RPMI7951 (cell line): ENCODE measurements around the gene NSG2. TPM values are rescaled to one million over a fixed set of nuclear protein-coding genes. Genes with fewer than 3 reads are reported as not detected.

Experiments
- DNase-seq: peaks from one replicate; pipeline ENCODE4 v3.0.0-alpha.2; 2012; ENCODE audit warnings: low read depth
- total RNA-seq: library from RNA; depleted of rRNA; stranded (reverse); fragments of >200 nt; shearing (Covaris generic); gene quantifications from 2 replicates; pipeline ENCODE4 v1.2.3, GENCODE V29; 2014; rRNA removed

Gene NSG2
- total RNA-seq = not detected in 2 replicates

DNA sequence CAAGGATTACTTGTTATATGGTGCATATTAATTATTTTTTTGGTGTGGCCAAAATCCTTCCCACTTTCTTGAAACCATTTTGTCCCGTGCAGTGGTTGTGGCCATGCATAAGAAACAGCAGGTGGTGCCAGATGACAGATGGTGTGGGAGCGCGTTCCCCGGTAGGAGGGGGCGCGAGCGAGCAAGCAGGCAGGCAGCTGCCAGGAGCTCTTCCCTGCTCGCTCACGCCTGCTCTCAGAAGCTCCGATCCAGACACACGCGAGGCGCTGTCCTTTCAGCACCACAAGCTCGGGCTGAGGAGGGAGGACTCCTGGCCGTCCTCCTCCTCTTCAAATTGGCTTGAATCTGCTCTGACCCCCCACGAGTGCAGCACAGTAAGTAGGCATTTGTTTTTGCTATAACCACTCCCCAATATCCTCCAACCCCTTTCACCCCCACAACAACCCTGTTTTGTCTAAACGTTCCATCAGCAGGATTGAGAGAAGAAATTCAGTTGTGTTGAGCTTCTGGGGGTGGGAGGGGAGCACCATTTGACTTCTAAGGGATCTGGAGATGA, at the start of gene NSG2:
Gene NSG2, plus strand, starts transcription at position 237 of the 556 bp plus-strand sequence. CDS start 1,050 bp downstream, outside the sequence.
- peak; percentile 88 for DNase-seq

DNA sequence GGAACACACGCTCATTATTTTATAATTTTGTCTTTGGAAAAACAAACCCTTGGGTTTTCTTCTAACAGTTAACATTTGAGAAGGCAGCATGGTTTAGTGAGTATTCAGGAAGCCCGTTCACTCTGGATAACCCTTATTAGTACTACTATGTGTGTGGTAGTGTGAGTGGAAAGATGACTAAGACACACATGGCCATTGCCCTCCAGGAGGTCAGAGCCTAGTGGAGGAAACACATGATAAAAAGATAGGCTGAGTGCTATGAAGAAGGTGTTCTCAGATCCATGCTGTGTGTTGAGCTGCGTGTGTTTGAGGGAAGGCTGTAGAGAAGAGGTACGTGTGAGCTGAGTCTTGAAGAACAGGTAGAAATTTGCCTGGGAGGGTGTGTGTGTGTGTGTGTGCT, 48.2 kb upstream of the NSG2 start:
- peak; percentile 15 for DNase-seq

DNA sequence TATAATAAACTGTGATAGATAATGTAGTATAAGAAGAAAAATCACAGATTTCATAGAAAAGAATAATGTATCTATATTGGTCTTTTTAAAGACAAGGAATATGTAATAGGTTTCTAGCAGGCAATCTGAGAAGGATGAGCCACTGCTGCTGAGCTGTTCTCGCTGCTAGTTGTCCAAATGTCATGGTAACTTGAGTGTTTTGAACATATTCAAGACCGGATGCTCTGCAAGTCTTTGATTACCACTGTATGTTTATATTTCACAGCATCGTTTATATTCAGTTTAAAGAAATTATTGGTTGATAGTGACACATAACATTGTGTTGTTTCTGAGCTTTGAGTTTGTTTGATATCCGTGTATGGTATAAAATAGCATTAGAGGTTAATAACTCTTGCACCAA, 47.0 kb upstream of the NSG2 start:
- no peak for DNase-seq

DNA sequence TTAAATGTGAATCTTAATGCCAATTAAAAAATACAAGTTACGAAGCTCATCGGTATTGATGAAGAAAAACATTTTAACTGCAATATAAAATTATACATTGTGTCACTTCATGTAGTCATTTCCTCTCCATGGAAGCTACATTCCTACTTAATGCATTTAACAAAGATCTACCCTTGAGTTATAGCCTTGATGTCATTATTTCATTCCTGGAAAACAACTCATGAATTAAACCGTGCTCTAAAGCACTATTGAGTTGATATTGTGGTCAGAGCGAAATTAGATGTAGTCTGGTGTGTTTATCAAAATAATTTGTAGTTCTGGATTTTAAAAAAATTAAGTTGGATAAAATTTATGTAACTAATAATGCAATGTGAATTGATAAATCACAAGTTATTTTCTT, 45.4 kb upstream of the NSG2 start:
- no peak for DNase-seq

DNA sequence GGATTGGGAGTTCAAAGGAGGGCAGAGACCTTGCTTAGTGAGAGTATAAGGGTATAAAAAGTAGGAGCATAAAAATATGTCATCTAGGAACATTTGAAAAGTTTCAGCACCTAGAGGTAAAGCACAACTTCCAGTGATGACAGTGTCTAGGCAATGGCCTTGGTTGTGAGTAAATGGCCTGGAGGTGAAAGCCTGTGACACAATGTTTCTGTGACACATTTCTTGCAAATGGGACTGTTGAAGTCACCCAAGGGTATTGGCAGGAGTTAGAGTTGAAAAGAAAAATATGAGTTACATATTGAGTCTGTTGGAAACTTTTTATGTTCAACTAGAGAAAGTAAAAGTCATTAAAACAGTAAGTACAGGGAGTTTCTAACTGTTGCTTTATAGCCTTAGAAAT, 41.7 kb upstream of the NSG2 start:
- no peak for DNase-seq

DNA sequence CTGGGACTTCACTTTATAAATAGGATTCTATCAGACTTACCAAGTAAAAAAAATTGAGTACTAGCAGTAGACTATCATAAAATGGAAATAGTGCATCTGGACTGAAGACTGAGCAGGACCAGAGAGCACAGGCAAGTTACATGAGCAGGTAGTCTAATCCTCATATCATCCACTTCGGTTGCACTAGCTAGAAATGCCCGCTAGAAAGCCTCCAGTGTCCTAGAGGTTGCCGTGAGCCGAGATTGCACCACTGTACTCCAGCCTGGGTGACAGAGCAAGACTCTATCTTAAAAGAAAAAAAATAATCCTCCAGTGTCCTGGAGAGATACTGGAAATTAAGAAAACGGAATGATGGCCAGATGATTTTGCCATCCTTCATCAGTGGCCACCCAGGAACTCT, 36.6 kb upstream of the NSG2 start:
- DNase-seq = no peak

DNA sequence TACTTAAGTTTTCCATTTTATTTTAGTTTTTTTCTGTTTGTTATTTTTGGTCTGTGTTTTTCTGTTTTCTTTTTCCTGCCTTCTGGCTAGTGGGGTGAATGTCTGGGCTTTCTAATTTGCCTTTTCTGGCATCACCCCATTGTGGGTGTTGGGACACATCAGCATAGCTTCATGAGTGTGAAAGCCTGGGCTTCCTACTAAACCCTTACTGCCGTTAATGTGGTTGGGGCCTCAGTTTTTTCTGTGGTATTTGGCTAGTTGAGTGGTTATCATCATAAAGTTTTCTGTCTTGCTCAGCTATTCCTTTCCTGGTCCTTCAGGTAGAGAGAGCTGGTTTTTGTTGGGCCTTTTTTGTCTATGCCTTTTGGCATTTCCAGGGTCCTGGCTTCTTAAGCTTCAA, 35.1 kb upstream of the NSG2 start:
- DNase-seq = no peak

DNA sequence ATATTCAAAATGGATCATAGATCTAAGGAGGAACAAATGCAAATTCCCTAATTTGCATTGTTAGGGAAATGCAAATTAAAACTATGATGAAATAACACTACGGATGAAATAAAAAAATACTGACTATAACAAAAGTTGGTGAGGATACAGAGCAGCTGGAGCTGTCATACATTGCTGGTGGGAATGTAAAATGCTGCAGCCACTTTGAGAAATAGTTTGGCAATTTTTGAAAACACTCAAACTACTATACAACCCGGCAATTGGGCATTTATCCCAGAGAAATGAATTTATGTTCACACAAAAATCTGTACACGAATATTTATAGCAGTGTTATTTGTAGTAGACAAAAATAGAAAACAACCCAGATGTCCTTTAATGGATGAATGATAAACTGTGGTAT, 34.1 kb upstream of the NSG2 start:
- no peak for DNase-seq

DNA sequence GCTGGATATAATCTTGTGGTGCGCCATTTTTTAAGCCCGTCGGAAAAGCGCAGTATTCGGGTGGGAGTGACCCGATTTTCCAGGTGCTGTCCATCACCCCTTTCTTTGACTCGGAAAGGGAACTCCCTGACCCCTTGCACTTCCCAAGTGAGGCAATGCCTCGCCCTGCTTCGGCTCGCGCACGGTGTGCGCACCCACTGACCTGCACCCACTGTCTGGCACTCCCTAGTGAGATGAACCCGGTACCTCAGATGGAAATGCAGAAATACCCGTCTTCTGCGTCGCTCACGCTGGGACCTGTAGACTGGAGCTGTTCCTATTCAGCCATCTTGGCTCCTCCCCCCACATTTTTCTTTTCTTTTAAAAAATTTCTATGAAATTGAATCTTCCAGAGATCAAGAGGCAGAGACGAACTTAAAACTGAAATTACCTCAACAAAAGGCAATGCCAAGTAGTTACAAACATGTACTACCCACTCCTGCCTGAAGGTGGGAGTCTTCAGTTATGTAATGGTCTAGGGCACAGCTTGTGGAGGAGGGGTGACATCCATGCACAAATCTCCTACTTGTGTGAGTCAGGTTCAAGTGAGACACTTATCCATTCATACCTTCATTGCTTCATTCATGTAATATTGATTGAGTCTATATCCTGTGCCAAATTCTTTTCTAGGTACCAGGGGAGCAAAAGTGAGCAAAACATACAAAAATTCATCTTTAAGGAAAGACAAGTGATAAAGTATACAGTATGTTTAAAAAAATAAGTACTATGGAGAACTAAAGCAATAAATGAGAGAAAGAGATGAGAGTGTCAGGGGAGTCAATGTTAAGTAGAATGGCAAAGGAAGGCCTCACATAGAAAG, 25.2 kb upstream of the NSG2 start:
- peak; percentile 56 for DNase-seq

DNA sequence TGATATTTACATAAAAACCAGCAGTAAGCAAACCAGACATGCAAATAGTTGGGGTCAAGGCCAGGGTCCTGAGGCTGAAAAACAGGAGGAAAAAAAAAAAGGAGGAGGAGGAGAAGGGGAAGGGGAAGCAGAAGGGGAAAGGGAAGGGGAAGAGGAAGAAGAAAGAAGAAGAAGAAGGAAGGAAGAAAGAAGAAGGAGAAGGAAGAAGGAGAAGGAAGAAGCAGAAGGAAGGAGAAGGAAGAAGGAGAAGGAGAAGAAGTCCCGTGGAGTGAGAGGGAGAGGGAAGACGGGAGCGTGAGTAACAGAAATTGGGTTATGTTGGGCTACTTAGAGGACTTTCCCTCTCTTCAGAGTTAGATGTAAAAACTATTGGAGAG, 24.6 kb upstream of the NSG2 start:
- DNase-seq = no peak

DNA sequence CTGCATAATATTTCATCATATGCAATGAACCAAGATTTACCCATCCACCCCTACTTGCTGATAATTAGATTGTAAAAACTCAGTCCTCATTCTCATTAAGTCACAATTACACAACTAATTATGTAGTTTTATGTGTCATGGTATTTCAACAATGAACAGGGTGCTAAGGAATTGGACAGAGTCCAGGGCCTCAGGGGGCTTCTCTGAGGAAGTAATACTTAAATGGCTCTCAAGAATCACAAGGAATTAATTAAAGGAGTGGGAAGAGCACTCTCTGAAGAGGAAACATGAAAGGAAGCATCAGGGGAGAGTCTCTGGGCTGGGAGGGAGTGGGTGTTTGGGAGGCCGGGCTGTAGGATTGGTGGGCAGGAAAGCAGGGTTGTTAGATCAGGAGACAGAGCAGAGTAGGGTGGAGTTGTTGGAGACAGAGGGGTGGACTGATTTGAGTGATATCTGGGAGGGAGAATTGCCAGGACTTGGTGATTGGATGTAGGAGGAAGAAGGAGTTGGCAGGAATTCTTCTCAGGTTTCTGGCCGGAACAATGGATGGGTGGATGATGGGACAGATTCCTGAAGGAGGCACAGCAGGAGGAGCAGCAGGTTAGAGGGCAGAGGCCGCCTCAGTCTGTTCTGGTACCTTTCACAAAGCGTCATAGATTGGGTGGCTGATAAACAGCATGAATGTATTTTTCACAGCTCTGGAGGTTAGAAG, 23.0 kb upstream of the NSG2 start:
- no peak for DNase-seq

DNA sequence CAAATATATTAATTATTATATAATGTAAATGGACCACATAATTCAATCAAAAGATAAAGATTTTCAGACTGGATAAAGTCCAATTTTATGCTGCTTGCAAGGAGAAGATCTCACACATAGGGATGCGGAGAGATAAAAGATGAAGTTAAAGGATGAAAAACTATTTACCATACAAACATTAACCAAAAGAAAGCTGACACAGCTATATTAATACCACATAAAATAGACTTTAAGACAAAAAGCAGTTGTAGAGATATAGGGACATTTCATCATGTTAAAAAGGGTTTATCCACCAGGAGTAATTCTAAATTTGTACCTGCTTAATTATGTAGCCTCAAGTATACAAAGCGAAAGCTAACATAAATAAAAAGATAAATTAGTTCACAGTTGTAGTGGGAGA, 15.2 kb upstream of the NSG2 start:
- no peak for DNase-seq

DNA sequence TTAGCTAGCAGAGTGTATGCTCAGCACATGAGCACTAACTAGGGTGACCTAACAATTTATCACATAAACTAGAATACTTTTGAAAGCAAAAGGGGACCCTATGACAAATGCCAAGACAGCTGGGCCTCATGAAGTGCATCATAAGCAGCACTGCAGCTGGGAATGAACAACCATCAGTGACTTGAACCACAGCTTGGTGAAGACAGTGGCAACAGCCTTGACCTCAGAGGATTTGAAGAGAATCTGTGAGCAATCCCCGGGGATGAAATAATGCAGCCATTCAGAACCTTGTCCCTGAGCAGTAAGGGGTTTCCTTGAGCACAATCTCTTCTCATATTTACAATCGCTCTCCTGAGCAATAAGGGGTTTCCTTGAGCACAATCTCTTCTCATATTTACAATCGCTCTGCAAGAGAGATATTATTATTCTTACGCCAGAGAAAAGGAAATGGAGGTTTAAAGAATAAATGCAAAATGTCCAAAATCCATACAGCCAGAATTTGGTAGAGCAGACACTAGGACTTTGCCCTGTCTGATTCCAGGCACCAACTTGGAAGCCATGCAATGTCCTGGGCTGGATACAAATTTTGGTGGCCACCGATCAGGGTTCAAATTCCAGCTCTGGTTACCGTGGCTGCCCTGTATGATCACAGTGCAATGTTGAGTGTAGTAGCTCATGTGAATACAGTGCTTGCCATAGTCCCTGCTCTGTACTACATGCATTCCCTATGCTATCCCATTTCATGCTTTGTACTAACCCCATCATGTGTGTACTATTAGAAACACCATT, 846 bp upstream of the NSG2 start:
- no peak for DNase-seq

DNA sequence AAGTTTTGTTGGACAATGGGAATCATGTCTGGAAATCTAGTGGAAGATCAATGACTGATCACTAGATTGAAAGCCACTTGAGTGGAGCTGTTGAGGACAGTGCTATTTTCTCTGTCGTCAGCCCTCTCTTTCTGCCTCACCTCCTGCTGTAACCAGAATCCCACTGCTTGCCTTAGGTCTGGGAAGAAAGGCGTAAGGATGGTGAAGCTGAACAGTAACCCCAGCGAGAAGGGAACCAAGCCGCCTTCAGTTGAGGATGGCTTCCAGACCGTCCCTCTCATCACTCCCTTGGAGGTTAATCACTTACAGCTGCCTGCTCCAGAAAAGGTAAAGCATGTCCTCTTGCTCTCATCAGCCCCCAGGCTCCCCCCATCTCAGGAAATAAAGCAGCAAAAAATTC, 1.1 kb downstream of the NSG2 start:
- no peak for DNase-seq

DNA sequence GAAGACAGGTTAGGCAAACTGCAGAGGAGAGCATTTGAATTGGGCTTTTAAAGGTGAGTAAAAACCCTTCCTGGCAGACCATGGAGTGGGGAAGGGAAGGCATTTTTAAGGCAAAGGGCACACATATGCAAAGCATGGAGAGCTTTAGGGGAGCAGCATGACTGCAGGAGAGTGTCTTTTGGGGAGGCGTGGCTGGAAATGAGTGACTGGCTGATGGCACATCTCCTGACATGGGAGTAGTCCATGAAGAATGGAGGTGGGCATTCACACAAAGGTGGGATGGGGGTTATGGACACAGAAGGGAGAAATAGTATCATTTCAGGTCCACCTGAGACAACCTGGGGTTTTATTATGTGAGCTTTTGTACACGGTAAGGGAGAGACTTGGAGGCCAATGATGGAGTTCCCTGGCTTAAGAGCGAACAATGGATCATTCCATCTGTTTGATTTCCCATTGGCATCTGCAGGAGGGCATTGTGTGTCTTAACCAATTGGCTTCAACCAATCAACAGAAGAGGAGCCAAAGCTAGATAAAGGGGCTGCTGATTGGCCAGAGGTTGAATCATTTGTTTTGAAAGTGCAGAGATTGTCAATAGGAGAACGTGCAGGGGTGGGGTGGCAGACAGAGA, 2.1 kb downstream of the NSG2 start:
- no peak for DNase-seq

DNA sequence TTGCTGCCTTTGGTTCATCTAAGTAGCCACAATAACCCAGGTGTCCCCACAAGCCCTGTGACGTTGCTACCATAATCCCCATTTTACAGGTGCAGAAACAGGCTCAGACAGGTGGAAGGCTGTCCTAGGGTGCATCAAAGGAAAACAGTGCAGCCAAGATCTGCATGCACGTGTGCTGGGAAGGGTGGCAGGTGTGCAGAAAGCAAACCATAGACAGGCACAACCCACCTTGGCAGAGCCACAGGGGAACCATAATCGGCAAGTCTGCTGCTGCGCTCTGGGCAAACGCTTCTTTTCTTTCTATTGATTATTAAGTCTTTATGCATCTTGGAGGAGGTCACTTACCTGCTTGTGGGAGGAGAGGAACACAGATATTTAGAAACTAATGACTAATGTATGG, 7.1 kb downstream of the NSG2 start:
- DNase-seq = no peak

DNA sequence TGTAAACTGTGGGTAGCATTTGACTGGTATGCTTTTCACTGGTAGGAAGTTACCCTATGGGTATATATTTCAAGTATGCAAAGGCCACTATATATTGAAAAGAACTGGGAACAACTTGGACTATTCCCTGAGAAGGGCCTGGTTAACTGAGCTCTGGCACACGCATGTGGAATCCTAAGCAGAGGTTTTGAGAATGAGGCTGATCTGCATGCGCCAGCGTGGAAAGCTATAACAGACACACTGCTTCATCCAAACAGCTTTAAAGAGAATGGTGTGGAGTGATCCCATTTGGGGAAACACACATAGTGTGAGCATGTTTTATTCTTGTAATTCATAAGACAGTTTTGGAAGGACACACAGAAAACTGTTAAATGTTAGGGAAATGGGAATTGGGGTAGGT, 8.4 kb downstream of the NSG2 start:
- no peak for DNase-seq

DNA sequence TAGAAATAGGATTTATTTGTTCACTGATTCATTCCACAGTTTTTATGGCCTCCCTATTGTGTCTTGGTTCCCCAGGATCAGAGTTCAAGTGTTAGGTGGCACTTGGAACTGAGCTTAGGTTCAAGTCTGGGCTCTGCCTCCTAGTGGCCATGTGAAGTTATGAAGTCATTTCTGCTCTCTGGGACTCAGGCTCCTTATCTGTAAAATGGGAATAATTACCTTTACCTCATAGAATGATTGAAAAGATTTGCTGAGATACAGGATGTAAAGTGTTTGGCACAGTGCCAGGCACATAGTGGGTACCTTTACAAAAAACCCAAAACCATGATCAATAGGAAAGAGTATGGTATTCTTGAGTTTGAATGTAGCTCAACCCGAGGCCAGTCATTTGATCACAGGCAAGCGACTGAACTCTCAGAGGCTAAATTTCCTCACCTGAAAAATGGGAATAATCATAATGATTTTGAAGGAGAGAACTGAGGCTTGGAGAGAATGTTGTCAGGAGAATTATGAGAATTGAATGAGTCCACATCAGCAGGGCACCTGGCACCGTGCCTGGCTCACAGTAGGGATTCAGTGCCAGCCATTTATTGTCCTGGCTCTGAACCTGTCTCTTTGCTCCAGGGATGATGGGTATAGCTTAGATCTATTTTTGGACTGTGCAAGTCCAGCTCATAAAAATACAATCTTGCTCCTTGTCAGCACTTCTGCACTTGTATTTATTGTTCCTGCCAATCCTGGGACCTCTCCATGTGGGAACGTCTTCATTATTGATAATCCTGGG, 10.8 kb downstream of the NSG2 start:
- no peak for DNase-seq

DNA sequence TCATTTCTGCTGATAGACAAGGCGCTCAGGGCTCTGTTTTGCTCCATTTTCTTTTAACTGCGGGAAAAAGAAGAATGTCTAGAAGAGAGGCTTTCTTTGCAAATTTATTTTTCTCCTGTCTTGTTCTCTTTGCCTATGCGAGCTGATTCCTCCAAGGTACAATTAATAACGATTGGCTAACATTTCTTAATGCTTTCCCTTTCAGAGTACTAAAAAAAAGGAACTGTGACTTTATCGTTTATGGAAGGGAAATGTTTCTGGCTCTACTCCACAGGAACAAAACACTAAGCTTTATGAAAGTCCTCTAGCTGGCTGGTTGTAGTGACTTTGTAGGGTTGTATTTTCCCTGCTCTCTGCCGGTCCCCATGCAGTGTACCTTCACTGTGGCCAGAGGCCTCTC, 11.7 kb downstream of the NSG2 start:
- no peak for DNase-seq

DNA sequence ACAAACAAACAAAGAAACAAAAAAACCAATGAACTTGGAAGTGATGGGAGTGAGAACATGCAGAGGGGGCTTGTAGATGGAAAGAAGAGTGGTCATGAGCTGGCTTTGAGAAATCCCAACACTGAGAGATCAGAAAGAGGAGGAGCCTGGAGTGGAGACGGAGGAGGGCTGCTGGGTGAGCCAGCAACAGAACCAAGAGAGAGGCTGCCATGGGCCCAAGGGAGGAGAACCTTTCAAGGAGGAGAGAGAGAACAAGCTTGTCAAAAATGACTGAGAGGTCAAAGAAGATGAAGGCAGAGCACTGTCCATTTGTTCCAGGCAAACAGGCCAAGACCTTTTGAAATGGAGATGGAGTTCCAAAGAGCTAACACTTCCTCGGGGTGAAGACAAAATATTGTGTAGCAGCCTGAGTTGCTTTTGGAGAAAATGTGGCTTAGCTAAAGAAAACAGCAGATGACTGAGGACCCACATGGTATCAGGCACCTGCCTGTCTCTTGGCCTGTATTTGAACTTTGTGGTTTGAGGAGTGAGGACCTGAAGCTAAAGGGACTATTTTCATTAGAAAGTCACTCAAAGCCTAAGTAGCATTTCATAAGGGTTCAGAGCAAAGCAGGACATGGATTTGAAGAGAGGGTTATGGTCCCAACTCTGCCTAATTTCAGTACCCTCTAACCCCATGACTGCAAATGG, 13.1 kb downstream of the NSG2 start:
- DNase-seq = no peak
